Measurements from ENCODE around the gene UNC119B. TPM values are rescaled to one million over a fixed set of nuclear protein-coding genes. Genes with fewer than 3 reads are reported as not detected.

The UNC119B gene
- total RNA-seq, 5 donors from 2014 or later (not counting 1 experiment from before 2014, with no cell fraction given), result 14.3 to 26.1 (median 22.6) TPM

- Histone ChIP-seq H3K27me3 (replicated peaks in 1 of 2; ENCODE audit: control insufficient read depth in 2 of 2, extremely low read depth in 1 of 2, insufficient read depth in 2 of 2, low read length in 1 of 2) (no peaks in the 10 kb centered on the region), H3K36me3 (ENCODE audit: control insufficient read depth in 2 of 2, extremely low read depth in 1 of 2, insufficient read depth in 1 of 2, low read length in 1 of 2) (no peaks in the 10 kb centered on the region), H3K4me3 (ENCODE audit: control insufficient read depth in 1 of 2, extremely low read depth in 1 of 2, low read length in 1 of 2) (peak overlapping the region; percentile 79 to 97), H3K9me3 (no peaks in the 10 kb centered on the region), H3K27ac (ENCODE audit: low read length) (no peak overlapping the region), H3K4me1 (ENCODE audit: control insufficient read depth in 1 of 2, extremely low read depth in 1 of 2, insufficient read depth in 2 of 2, low read length in 2 of 2) (peaks cover 21 to 33% of the 10 kb centered on the region in 2 experiments)
- no peaks in the 10 kb centered on the region for H3K9me3 Mint-ChIP-seq
- ChIA-PET CTCF (interaction anchor here in 1 of 2 donors (0.7 kb wide), 1 partner anchor 38 kb away, joined by 3 read pairs; no protein-coding TSS in a partner anchor), POLR2A (no interaction called here)
- 0% methylated on average over 17 of the region's 31 CpGs for WGBS (ENCODE audit: insufficient coverage)
- no peaks in the 10 kb centered on the region for H3K27me3 Mint-ChIP-seq
- peak overlapping the region; percentile 58 to 72 for H3K27ac Mint-ChIP-seq
- H3K36me3 Mint-ChIP-seq, result no peaks in the 10 kb centered on the region
- ATAC-seq (replicated peaks in 1 of 4), result no peak
- peaks cover 40 to 55% (median 53%) of the 10 kb centered on the region in 3 donors for H3K4me1 Mint-ChIP-seq
- peak overlapping the region; percentile 87 to 89 (median 87) for H3K4me3 Mint-ChIP-seq
- peak in 23 of 35 experiments; percentile 9 to 51 (median 21) for DNase-seq
Measured at GRCh38 chr12:120687578-120688289, 22.5 kb upstream of the UNC119B start.

- peak in 1 of 35 experiments; percentile 19 for DNase-seq
- no peaks in the 10 kb centered on the region for H3K9me3 ChIP-seq
- Mint-ChIP-seq H3K4me1 (peaks cover 48 to 62% (median 58%) of the 10 kb centered on the region in 3 donors), H3K27me3 (no peaks in the 10 kb centered on the region), H3K9me3 (no peaks in the 10 kb centered on the region), H3K36me3 (peaks cover 5% of the 10 kb centered on the region), H3K4me3 (peak overlapping the region; percentile 87 to 89 (median 87)), H3K27ac (peak overlapping the region; percentile 55 to 72)
- peaks cover 21 to 38% of the 10 kb centered on the region in 2 experiments for H3K4me1 ChIP-seq (ENCODE audit: control insufficient read depth in 1 of 2, extremely low read depth in 1 of 2, insufficient read depth in 2 of 2, low read length in 2 of 2)
- POLR2A ChIA-PET, result no interaction called here
- H3K27ac ChIP-seq (ENCODE audit: low read length), result no peak overlapping the region
- no peak for ATAC-seq (replicated peaks in 1 of 4)
- peaks cover 0 to 5% of the 10 kb centered on the region in 2 donors for H3K36me3 ChIP-seq (ENCODE audit: control insufficient read depth in 2 of 2, extremely low read depth in 1 of 2, insufficient read depth in 1 of 2, low read length in 1 of 2)
- peak overlapping the region; percentile 19 to 97 for H3K4me3 ChIP-seq (ENCODE audit: control insufficient read depth in 1 of 2, extremely low read depth in 1 of 2, low read length in 1 of 2)
- H3K27me3 ChIP-seq (replicated peaks in 1 of 2; ENCODE audit: control insufficient read depth in 2 of 2, extremely low read depth in 1 of 2, insufficient read depth in 2 of 2, low read length in 1 of 2), result no peaks in the 10 kb centered on the region
- 61% methylated on average over 2 of the region's 6 CpGs for WGBS (ENCODE audit: insufficient coverage)
- CTCF ChIA-PET, result no interaction called here
Measured at GRCh38 chr12:120688527-120689071, 21.7 kb upstream of the UNC119B start.

- Histone ChIP-seq H3K27ac (ENCODE audit: low read length) (no peak overlapping the region), H3K4me3 (ENCODE audit: control insufficient read depth in 1 of 2, extremely low read depth in 1 of 2, low read length in 1 of 2) (no peak overlapping the region), H3K9me3 (no peaks in the 10 kb centered on the region), H3K36me3 (ENCODE audit: control insufficient read depth in 2 of 2, extremely low read depth in 1 of 2, insufficient read depth in 1 of 2, low read length in 1 of 2) (peaks cover 4 to 12% of the 10 kb centered on the region in 2 donors), H3K27me3 (replicated peaks in 1 of 2; ENCODE audit: control insufficient read depth in 2 of 2, extremely low read depth in 1 of 2, insufficient read depth in 2 of 2, low read length in 1 of 2) (no peaks in the 10 kb centered on the region), H3K4me1 (ENCODE audit: control insufficient read depth in 1 of 2, extremely low read depth in 1 of 2, insufficient read depth in 2 of 2, low read length in 2 of 2) (peaks cover 21 to 38% of the 10 kb centered on the region in 2 experiments)
- H3K4me3 Mint-ChIP-seq, result peak overlapping the region; percentile 87 to 89 (median 87)
- no peak overlapping the region for H3K27ac Mint-ChIP-seq
- POLR2A ChIA-PET, result interaction anchor here in 1 of 2 donors (0.5 kb wide), 1 partner anchor 527 kb away, joined by 3 read pairs; no protein-coding TSS in a partner anchor
- H3K36me3 Mint-ChIP-seq, result peaks cover 13% of the 10 kb centered on the region
- 100% methylated on average over 2 of the region's 6 CpGs for WGBS (ENCODE audit: insufficient coverage)
- CTCF ChIA-PET, result interaction anchor here in 1 of 2 donors (0.6 kb wide), 1 partner anchor 93 kb away, joined by 6 read pairs; no protein-coding TSS in a partner anchor
- no peaks in the 10 kb centered on the region for H3K9me3 Mint-ChIP-seq
- no peak for DNase-seq
- H3K4me1 Mint-ChIP-seq, result peaks cover 48 to 64% (median 61%) of the 10 kb centered on the region in 3 donors
- no peaks in the 10 kb centered on the region for H3K27me3 Mint-ChIP-seq
- ATAC-seq (replicated peaks in 1 of 4), result no peak
Measured at GRCh38 chr12:120689397-120690082, 20.7 kb upstream of the UNC119B start.

- Mint-ChIP-seq H3K4me3 (no peak overlapping the region), H3K4me1 (peaks cover 48 to 61% (median 60%) of the 10 kb centered on the region in 3 donors), H3K27me3 (no peaks in the 10 kb centered on the region), H3K9me3 (no peaks in the 10 kb centered on the region), H3K27ac (no peak overlapping the region), H3K36me3 (peaks cover 18% of the 10 kb centered on the region)
- Histone ChIP-seq H3K36me3 (ENCODE audit: control insufficient read depth in 2 of 2, extremely low read depth in 1 of 2, insufficient read depth in 1 of 2, low read length in 1 of 2) (peaks cover 6 to 18% of the 10 kb centered on the region in 2 donors), H3K4me3 (ENCODE audit: control insufficient read depth in 1 of 2, extremely low read depth in 1 of 2, low read length in 1 of 2) (no peak overlapping the region), H3K27me3 (replicated peaks in 1 of 2; ENCODE audit: control insufficient read depth in 2 of 2, extremely low read depth in 1 of 2, insufficient read depth in 2 of 2, low read length in 1 of 2) (no peaks in the 10 kb centered on the region), H3K4me1 (ENCODE audit: control insufficient read depth in 1 of 2, extremely low read depth in 1 of 2, insufficient read depth in 2 of 2, low read length in 2 of 2) (peaks cover 21 to 38% of the 10 kb centered on the region in 2 experiments), H3K9me3 (no peaks in the 10 kb centered on the region), H3K27ac (ENCODE audit: low read length) (no peak overlapping the region)
- 100% methylated on average over 1 of the region's 2 CpGs for WGBS (ENCODE audit: insufficient coverage)
- no peak for ATAC-seq (replicated peaks in 1 of 4)
- ChIA-PET POLR2A (interaction anchor here in 1 of 2 donors (0.5 kb wide), 1 partner anchor 527 kb away, joined by 3 read pairs; no protein-coding TSS in a partner anchor), CTCF (no interaction called here)
- DNase-seq, result no peak
Measured at GRCh38 chr12:120690083-120690450, 20.2 kb upstream of the UNC119B start.

GRCh38 chr12:120690978-120691377 is 19.3 kb upstream of the UNC119B start:
- Mint-ChIP-seq H3K9me3 (no peaks in the 10 kb centered on the region), H3K4me1 (peaks cover 48 to 57% (median 57%) of the 10 kb centered on the region in 3 donors), H3K36me3 (peaks cover 27% of the 10 kb centered on the region), H3K4me3 (no peak overlapping the region), H3K27me3 (no peaks in the 10 kb centered on the region), H3K27ac (no peak overlapping the region)
- Histone ChIP-seq H3K9me3 (no peaks in the 10 kb centered on the region), H3K27ac (ENCODE audit: low read length) (no peak overlapping the region), H3K36me3 (ENCODE audit: control insufficient read depth in 2 of 2, extremely low read depth in 1 of 2, insufficient read depth in 1 of 2, low read length in 1 of 2) (peaks cover 7 to 27% of the 10 kb centered on the region in 2 donors), H3K4me3 (ENCODE audit: control insufficient read depth in 1 of 2, extremely low read depth in 1 of 2, low read length in 1 of 2) (no peak overlapping the region), H3K4me1 (ENCODE audit: control insufficient read depth in 1 of 2, extremely low read depth in 1 of 2, insufficient read depth in 2 of 2, low read length in 2 of 2) (peaks cover 21 to 37% of the 10 kb centered on the region in 2 experiments), H3K27me3 (replicated peaks in 1 of 2; ENCODE audit: control insufficient read depth in 2 of 2, extremely low read depth in 1 of 2, insufficient read depth in 2 of 2, low read length in 1 of 2) (no peaks in the 10 kb centered on the region)
- CTCF ChIA-PET, result interaction anchor here in 1 of 2 donors (1.2 kb wide), 1 partner anchor 25 kb away, joined by 3 read pairs; no protein-coding TSS in a partner anchor
- 100% methylated on average over 1 of the region's 3 CpGs for WGBS (ENCODE audit: insufficient coverage)
- ATAC-seq (replicated peaks in 1 of 4) (no peak), DNase-seq (no peak)
- POLR2A ChIA-PET, result interaction anchor here in 1 of 2 donors (0.5 kb wide), 1 partner anchor 392 kb away, joined by 4 read pairs; no protein-coding TSS in a partner anchor

- H3K27ac Mint-ChIP-seq, result peak overlapping the region in 1 of 2 donors; percentile 55
- peaks cover 21 to 34% of the 10 kb centered on the region in 2 experiments for H3K4me1 ChIP-seq (ENCODE audit: control insufficient read depth in 1 of 2, extremely low read depth in 1 of 2, insufficient read depth in 2 of 2, low read length in 2 of 2)
- POLR2A ChIA-PET, result interaction anchor here in 1 of 2 donors (0.6 kb wide), 1 partner anchor 1519 kb away, joined by 5 read pairs; no protein-coding TSS in a partner anchor
- no peaks in the 10 kb centered on the region for H3K27me3 ChIP-seq (replicated peaks in 1 of 2; ENCODE audit: control insufficient read depth in 2 of 2, extremely low read depth in 1 of 2, insufficient read depth in 2 of 2, low read length in 1 of 2)
- H3K9me3 ChIP-seq, result no peaks in the 10 kb centered on the region
- CTCF ChIA-PET, result no interaction called here
- H3K9me3 Mint-ChIP-seq, result no peaks in the 10 kb centered on the region
- no peak overlapping the region for H3K27ac ChIP-seq (ENCODE audit: low read length)
- 75% methylated on average over 3 of the region's 11 CpGs for WGBS (ENCODE audit: insufficient coverage)
- H3K4me3 ChIP-seq (ENCODE audit: control insufficient read depth in 1 of 2, extremely low read depth in 1 of 2, low read length in 1 of 2), result no peak overlapping the region
- H3K4me1 Mint-ChIP-seq, result peaks cover 48 to 57% (median 57%) of the 10 kb centered on the region in 3 donors
- peaks cover 7 to 43% of the 10 kb centered on the region in 2 donors for H3K36me3 ChIP-seq (ENCODE audit: control insufficient read depth in 2 of 2, extremely low read depth in 1 of 2, insufficient read depth in 1 of 2, low read length in 1 of 2)
- DNase-seq (no peak), ATAC-seq (replicated peaks in 1 of 4) (no peak)
- H3K4me3 Mint-ChIP-seq, result no peak overlapping the region
- H3K36me3 Mint-ChIP-seq, result peaks cover 43% of the 10 kb centered on the region
- H3K27me3 Mint-ChIP-seq, result no peaks in the 10 kb centered on the region
Measured at GRCh38 chr12:120692524-120693033, 17.7 kb upstream of the UNC119B start.
